Tibial artery (tissue), 4 donors: ENCODE data around the gene C6orf136.

ENCODE experiments used
- DNase-seq, 2 donors: peaks; one replicate each; pipeline ENCODE4 v3.0.0-alpha.2; 2019
- H3K27ac ChIP-seq, 2 donors: fragments of 200-600 bp; sonication (generic) in 1 of 2; 1 replicate in 1 of 2; 2 replicates in 1 of 2; pipeline ENCODE4 v1.5.1; 2018 to 2019; ENCODE audit warnings: mild to moderate bottlenecking in 1 of 2
- H3K27me3 ChIP-seq, 2 donors: fragments of 200-600 bp; sonication (generic) in 1 of 2; one replicate each; pipeline versions ENCODE4 v1.5.1 to v1.6.0; 2016 to 2019
- H3K36me3 ChIP-seq, 3 donors: fragments of 200-600 bp; sonication (generic) in 2 of 3; one replicate each; pipeline ENCODE4 v1.5.1; 2016 to 2019; ENCODE audit warnings: mild to moderate bottlenecking in 2 of 3
- H3K4me1 ChIP-seq, 4 donors: fragments of 200-600 bp; sonication (generic) in 2 of 4; 1 replicate in 3 of 4; 2 replicates in 1 of 4; pipeline ENCODE4 v1.5.1; 2016 to 2019
- H3K4me3 ChIP-seq, 2 donors: fragments of 200-600 bp; sonication (generic) in 1 of 2; 1 replicate in 1 of 2; 2 replicates in 1 of 2; pipeline ENCODE4 v1.5.1; 2018 to 2019; ENCODE audit warnings: mild to moderate bottlenecking in 2 of 2
- H3K9me3 ChIP-seq, 3 donors: fragments of 200-600 bp; sonication (generic) in 1 of 3; one replicate each; pipeline ENCODE4 v1.5.1; 2016 to 2019
- CTCF ChIP-seq, 2 experiments: fragments of 200-600 bp in 1 of 2; fragments of 450-650 bp in 1 of 2; IDR thresholded peaks; one replicate each; pipeline ENCODE4 v1.5.1; 2017 to 2019; ENCODE audit warnings: antibody characterized with exemption in 2 of 2, mild to moderate bottlenecking in 1 of 2, moderate library complexity in 1 of 2
- intact Hi-C: fragments of 100-400 bp; cut with DNase I; formaldehyde crosslinking; loops from one replicate; pipeline ENCODE4 v1.15.0; 2023; ENCODE audit warnings: low total_unique reads

Gene C6orf136

GRCh38 chr6:30643656-30644055 is 3.3 kb upstream of the C6orf136 start:
- no peaks in the 10 kb centered on the region for H3K9me3 ChIP-seq
- H3K27ac ChIP-seq = no peak overlapping the region
- no peaks in the 10 kb centered on the region for H3K27me3 ChIP-seq
- H3K4me1 ChIP-seq = peaks cover 4 to 19% (median 11%) of the 10 kb centered on the region in 4 donors
- peaks cover 0 to 66% (median 13%) of the 10 kb centered on the region in 3 donors for H3K36me3 ChIP-seq
- intact Hi-C loops = no loop called here
- H3K4me3 ChIP-seq = no peak overlapping the region
- TF ChIP-seq CTCF (IDR thresholded peaks at IDR 0.05) = no peak
- no peak for DNase-seq

DNA sequence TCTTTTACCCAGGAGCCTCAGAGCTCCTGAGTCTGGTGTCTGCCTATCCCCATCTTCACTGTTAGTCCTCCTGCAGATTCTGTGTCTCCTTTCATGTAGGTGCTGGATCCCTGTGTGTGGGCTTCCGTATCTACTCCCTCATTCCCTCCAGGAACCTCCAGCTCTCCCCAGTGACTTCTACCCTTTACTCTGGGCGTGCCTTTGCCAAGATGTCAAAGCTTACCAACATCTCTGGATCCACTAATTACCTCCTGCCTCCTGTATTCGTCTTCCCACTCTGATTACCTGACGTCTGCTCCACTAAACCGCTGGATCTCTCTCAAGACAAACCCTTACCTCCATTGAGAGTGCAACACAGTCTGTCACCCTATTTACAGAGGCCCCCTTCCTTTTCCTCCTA is 2.2 kb upstream of the C6orf136 start:
- no peak for TF ChIP-seq CTCF (IDR thresholded peaks at IDR 0.05)
- Histone ChIP-seq H3K4me3 (no peak overlapping the region), H3K36me3 (peaks cover 0 to 63% (median 13%) of the 10 kb centered on the region in 3 donors), H3K4me1 (peaks cover 4 to 21% (median 11%) of the 10 kb centered on the region in 4 donors), H3K27ac (no peak overlapping the region), H3K9me3 (no peaks in the 10 kb centered on the region), H3K27me3 (no peaks in the 10 kb centered on the region)
- intact Hi-C loops = no loop called here
- no peak for DNase-seq

DNA sequence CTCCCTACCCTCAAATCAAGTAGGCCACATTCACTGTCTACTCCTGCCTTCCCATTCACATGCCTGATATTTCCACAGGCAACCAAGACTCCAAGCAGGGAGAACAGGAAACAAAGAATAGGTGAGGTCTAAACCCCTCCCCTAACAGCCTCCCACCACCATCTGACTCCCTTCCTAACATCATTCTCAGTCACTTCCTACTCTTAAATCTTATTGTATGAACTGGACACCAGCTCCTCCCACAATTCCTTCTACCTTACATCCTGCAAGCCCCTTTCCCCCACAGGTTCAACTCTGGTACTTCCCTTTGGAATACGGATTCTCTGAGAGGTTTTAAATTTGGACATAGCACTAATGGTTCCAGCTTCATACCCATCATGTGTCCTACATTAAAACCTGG is 944 bp upstream of the C6orf136 start:
- peaks cover 0 to 63% (median 15%) of the 10 kb centered on the region in 3 donors for H3K36me3 ChIP-seq
- no peaks in the 10 kb centered on the region for H3K9me3 ChIP-seq
- peaks cover 4 to 21% (median 11%) of the 10 kb centered on the region in 4 donors for H3K4me1 ChIP-seq
- intact Hi-C loops = no loop called here
- no peaks in the 10 kb centered on the region for H3K27me3 ChIP-seq
- no peak for TF ChIP-seq CTCF (IDR thresholded peaks at IDR 0.05)
- DNase-seq = no peak
- no peak overlapping the region for H3K4me3 ChIP-seq
- H3K27ac ChIP-seq = no peak overlapping the region

DNA sequence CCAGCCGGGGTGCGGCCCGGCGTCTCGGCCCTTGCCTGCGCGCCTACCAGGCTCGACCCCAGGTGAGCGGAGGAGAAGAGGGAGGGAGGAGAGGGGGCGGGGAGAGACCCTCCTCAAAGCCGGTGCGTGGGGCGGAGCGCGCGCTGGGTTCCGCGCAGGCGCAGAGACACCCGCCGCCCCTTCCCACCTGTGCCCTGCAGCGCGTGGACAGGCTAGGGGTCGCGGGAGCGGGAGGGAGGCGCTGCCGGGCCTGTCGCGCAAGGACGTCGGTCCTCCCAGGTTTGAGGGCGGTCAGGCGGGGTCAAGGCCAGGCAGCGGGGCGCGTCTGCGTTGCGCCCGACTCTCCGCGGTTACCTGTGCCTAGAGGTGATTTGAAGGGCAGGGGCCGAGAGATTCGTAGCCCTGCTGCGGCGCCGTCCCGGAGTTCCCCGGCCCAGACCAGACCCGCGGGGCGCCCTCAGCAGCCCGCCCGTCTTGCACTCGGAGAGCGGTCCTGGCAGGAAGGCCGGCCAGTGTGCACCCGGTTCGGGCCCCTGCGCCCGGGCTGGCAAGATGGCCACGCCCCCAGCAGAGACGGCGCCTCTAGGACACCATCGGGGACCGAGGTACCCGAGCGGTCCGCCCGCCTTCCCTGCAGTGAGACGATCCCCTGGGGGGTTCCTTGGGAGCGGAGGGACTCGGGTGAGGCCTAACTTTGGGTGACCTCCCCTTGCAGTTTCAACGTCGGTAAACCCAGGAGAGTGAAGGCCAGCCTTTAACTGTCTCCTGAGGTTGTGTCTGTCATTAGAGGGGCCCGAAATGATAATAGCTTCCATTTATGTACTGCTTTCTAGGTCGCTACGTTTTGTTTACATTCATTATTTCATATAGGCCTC is 546 bp downstream of the C6orf136 start:
- H3K27me3 ChIP-seq = no peaks in the 10 kb centered on the region
- peaks cover 4 to 21% (median 11%) of the 10 kb centered on the region in 4 donors for H3K4me1 ChIP-seq
- peak; percentile 52 to 86 for DNase-seq
- intact Hi-C loops = no loop called here
- no peaks in the 10 kb centered on the region for H3K9me3 ChIP-seq
- TF ChIP-seq CTCF (IDR thresholded peaks at IDR 0.05) = no peak
- peaks cover 10 to 63% (median 23%) of the 10 kb centered on the region in 3 donors for H3K36me3 ChIP-seq
- H3K27ac ChIP-seq = peak overlapping the region; percentile 91 to 99
- H3K4me3 ChIP-seq = peak overlapping the region; percentile 82 to 100

DNA sequence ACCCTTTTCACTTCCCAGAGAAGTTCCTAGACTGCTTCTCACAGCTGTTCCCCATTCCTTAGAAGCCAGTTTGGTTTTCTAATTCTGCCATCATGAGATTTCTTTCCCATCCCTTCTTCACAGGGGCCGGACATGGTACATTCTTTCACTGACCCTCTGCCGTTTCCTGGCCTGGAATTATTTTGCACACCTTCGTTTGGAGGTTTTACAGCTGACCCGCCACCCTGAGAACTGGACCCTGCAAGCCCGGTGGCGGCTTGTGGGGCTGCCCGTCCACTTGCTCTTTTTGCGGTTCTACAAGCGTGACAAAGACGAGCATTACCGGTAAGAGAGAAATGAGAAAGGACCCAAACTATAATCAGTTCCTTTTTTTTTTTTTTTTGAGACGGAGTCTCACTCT is 4.2 kb downstream of the C6orf136 start:
- Histone ChIP-seq H3K4me3 (no peak overlapping the region), H3K27me3 (no peaks in the 10 kb centered on the region), H3K36me3 (peaks cover 47 to 67% (median 53%) of the 10 kb centered on the region in 3 donors), H3K27ac (no peak overlapping the region), H3K9me3 (no peaks in the 10 kb centered on the region), H3K4me1 (peaks cover 4 to 19% (median 11%) of the 10 kb centered on the region in 4 donors)
- DNase-seq = no peak
- no peak for TF ChIP-seq CTCF (IDR thresholded peaks at IDR 0.05)
- intact Hi-C loops = no loop called here
